OCI-LY3 (cell line): ENCODE measurements around the gene BTBD17.

Source experiments
- H2AFZ ChIP-seq: fragments of 200-600, 300-600 bp; shearing (Covaris generic); 2 replicates; pipeline ENCODE4 v1.6.0; 2014; ENCODE audit warnings: antibody characterized with exemption, low read depth, low read length
- H3K27ac ChIP-seq: fragments of 200-600, 300-600 bp; sonication (generic); 2 replicates; pipeline ENCODE4 v1.5.1; 2014; ENCODE audit warnings: mild to moderate bottlenecking, low read length, moderate library complexity, mixed read lengths
- H3K27me3 ChIP-seq: fragments of 200-600, 300-600 bp; sonication (generic); 2 replicates; pipeline ENCODE4 v1.6.1; 2014; ENCODE audit warnings: low read depth, low read length, mixed read lengths
- H3K36me3 ChIP-seq: fragments of 200-600, 300-600 bp; sonication (generic); replicated peaks from 2 replicates; pipeline ENCODE3; 2014; ENCODE audit warnings: low read depth, low read length, mixed read lengths
- H3K4me1 ChIP-seq: fragments of 300-600, 200-600 bp; sonication (generic); 2 replicates; pipeline ENCODE4 v1.6.1; 2014; ENCODE audit warnings: low read length, mixed read lengths
- H3K4me2 ChIP-seq: fragments of 200-600, 300-600 bp; sonication (generic); 2 replicates; pipeline ENCODE4 v1.6.1; 2014; ENCODE audit warnings: low read length, mixed read lengths
- H3K4me3 ChIP-seq: fragments of 300-600, 200-600 bp; sonication (generic); 2 replicates; pipeline ENCODE4 v1.5.1; 2014; ENCODE audit warnings: antibody characterized with exemption, mild to moderate bottlenecking, low read length, moderate library complexity
- H3K79me2 ChIP-seq: fragments of 300-600, 200-600 bp; shearing (Covaris generic); 2 replicates; pipeline ENCODE4 v1.6.1; 2014; ENCODE audit warnings: mild to moderate bottlenecking, low read length, mixed read lengths
- H3K9ac ChIP-seq: fragments of 300-600, 200-600 bp; shearing (Covaris generic); 2 replicates; pipeline ENCODE4 v1.6.0; 2014; ENCODE audit warnings: mild to moderate bottlenecking, low read length, moderate library complexity
- H3K9me3 ChIP-seq: fragments of 200-600, 300-600 bp; shearing (Covaris generic); 2 replicates; pipeline ENCODE4 v1.6.1; 2014; ENCODE audit warnings: low read length, mixed read lengths; ENCODE audit not compliant: insufficient read depth
- H4K20me1 ChIP-seq: fragments of 200-600, 300-600 bp; sonication (generic); 2 replicates; pipeline ENCODE4 v1.6.1; 2016; ENCODE audit warnings: low read length, mixed read lengths; ENCODE audit not compliant: insufficient read depth
- EZH2phosphoT487 ChIP-seq: fragments of 200-600 bp; shearing (Covaris generic); IDR thresholded peaks from 2 replicates; pipeline ENCODE4 v1.6.1; 2018; ENCODE audit warnings: antibody characterized with exemption, mixed run types, low read depth
- TF ChIP-seq, protein P1 (sequence below): fragments of 200-600, 300-600 bp; sonication (generic); IDR thresholded peaks from 2 replicates; pipeline ENCODE4 v1.5.1; 2014; ENCODE audit warnings: antibody characterized with exemption, low read length, low read depth

The BTBD17 gene, protein sequence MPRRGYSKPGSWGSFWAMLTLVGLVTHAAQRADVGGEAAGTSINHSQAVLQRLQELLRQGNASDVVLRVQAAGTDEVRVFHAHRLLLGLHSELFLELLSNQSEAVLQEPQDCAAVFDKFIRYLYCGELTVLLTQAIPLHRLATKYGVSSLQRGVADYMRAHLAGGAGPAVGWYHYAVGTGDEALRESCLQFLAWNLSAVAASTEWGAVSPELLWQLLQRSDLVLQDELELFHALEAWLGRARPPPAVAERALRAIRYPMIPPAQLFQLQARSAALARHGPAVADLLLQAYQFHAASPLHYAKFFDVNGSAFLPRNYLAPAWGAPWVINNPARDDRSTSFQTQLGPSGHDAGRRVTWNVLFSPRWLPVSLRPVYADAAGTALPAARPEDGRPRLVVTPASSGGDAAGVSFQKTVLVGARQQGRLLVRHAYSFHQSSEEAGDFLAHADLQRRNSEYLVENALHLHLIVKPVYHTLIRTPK

DNA sequence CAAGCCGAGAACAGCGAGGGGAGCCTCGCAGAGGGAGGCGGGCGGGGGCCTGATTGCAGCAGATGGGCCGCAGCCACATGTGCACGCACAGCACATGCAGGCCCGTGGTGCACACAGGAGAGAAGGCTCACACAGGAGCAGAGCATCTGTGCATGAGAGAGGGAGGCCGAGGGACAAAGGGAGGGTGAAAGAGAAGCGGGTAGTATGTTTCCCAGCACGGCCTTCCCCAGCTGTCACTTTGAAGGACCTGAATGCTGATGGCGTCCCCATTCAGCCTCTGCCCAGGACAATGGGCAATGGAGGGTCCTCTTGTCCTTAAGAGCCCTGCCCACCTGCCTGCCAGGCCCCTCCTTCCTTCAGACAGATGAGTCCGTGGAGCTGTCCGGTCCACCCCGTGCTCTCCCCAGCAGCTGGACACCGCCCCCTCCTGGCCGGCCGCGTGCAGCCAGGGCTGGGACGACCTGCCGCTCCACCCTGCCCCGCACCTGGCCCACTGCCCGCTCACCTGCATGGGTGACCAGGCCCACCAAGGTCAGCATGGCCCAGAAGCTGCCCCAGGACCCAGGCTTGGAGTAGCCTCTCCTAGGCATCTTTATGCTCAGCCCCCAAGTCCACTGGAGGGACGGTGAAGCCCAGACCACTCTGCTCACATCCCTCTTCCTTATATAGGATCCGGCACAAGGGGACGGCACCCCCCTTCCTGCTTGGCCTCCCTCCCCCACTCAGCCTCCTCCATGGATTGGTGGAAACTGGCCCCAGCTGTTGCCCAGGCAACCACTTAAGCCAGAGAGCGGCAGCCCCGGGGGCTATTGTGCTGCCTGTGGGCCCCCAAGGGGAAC lies at the start of gene BTBD17:
TSS of gene BTBD17 (minus strand) at position 639 of the 839 bp plus-strand sequence. CDS start at position 590, 49 bp downstream.
- Histone ChIP-seq H3K4me2 (no peak within 1 kb of the TSS), H3K4me3 (no peak within 1 kb of the TSS), H2AFZ (no peak within 1 kb of the TSS), H3K9ac (no peak within 1 kb of the TSS), H3K79me2 (no peaks in the 10 kb centered on the region), H3K27ac (no peak within 1 kb of the TSS), H3K4me1 (no peaks in the 10 kb centered on the region), H3K9me3 (no peaks in the 10 kb centered on the region), H3K27me3 (no peaks in the 10 kb centered on the region), H4K20me1 (no peaks in the 10 kb centered on the region), H3K36me3 (no peaks in the 10 kb centered on the region)
- TF ChIP-seq, protein P1, sequence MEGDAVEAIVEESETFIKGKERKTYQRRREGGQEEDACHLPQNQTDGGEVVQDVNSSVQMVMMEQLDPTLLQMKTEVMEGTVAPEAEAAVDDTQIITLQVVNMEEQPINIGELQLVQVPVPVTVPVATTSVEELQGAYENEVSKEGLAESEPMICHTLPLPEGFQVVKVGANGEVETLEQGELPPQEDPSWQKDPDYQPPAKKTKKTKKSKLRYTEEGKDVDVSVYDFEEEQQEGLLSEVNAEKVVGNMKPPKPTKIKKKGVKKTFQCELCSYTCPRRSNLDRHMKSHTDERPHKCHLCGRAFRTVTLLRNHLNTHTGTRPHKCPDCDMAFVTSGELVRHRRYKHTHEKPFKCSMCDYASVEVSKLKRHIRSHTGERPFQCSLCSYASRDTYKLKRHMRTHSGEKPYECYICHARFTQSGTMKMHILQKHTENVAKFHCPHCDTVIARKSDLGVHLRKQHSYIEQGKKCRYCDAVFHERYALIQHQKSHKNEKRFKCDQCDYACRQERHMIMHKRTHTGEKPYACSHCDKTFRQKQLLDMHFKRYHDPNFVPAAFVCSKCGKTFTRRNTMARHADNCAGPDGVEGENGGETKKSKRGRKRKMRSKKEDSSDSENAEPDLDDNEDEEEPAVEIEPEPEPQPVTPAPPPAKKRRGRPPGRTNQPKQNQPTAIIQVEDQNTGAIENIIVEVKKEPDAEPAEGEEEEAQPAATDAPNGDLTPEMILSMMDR: peak; percentile 30
- TF ChIP-seq EZH2phosphoT487: no peak

DNA sequence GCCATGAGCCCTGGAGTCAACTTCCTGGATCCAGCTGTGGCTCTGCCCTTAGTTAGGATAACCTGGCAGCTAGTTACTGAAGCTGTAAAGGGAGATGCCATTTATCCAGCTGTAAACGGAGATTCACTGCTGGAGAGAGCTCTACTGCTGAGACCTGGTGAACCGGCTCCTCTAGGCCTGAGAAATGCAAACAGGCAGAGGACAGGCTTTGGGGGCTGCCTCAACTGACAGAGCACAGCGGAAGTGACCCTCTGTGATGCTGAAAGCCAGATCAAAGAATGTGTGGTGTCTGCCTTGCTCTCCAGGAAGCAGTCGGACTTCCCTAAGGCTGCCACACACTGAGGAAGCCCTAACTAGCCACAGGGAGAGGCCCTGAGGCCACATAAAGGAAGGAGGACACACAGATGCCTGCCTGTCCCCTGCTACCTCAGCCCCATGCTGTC lies 48.4 kb upstream of the BTBD17 start:
- H2AFZ ChIP-seq: no peak overlapping the region
- no peak overlapping the region for H3K4me3 ChIP-seq
- H3K27me3 ChIP-seq: no peaks in the 10 kb centered on the region
- H3K79me2 ChIP-seq: no peaks in the 10 kb centered on the region
- no peak overlapping the region for H3K9ac ChIP-seq
- TF ChIP-seq, protein P1: no peak
- TF ChIP-seq EZH2phosphoT487: no peak
- H4K20me1 ChIP-seq: no peaks in the 10 kb centered on the region
- no peak overlapping the region for H3K27ac ChIP-seq
- peaks cover 11% of the 10 kb centered on the region for H3K4me1 ChIP-seq
- no peaks in the 10 kb centered on the region for H3K9me3 ChIP-seq
- no peak overlapping the region for H3K4me2 ChIP-seq
- H3K36me3 ChIP-seq: no peaks in the 10 kb centered on the region

DNA sequence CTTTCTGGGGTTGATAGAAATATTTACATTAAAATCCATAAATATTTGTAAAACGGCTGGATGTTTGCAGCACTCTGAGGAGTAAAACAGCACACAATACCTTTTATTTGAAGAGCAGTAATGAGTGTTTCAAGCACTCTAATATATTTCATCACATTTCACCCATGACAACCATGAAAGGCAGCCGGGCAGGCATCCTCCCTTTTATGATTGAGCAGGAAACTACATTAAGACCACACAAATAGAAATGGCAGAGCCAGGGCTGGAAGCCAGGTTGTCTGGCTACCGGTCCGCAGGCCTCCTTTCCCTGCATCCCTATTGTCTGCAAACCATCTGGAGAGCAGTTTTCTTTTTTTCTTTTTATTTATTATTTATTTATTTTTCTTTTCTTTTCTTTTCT lies 47.1 kb upstream of the BTBD17 start:
- Histone ChIP-seq H3K9me3 (no peaks in the 10 kb centered on the region), H3K4me2 (no peak overlapping the region), H3K9ac (no peak overlapping the region), H3K4me3 (no peak overlapping the region), H3K27me3 (0 out of 2 replicates have a peak, but pooled peaks cover 3% of the 10 kb centered on the region), H3K79me2 (no peaks in the 10 kb centered on the region), H2AFZ (no peak overlapping the region), H3K27ac (no peak overlapping the region), H3K4me1 (no peaks in the 10 kb centered on the region), H3K36me3 (no peaks in the 10 kb centered on the region), H4K20me1 (no peaks in the 10 kb centered on the region)
- TF ChIP-seq, protein P1: no peak
- no peak for TF ChIP-seq EZH2phosphoT487

DNA sequence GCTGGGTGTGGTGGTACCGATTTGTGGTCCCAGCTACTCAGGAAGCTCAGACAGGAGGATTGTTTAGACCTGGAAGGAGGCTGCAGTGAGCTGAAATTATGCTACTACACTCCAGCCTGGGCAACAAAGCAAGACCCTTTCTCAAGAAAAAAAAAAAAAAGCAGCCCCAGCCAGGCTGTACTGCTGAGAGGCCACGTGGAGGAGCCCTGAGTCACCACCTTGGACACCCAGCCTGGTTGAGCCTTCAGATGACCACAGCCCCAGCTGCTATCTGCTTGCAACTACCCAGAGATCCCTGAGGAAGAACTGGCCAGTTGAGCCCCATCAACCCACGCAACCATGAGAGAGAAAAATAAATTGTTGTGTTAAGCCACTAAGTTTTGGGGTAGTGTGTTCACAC lies 46.6 kb upstream of the BTBD17 start:
- H2AFZ ChIP-seq: no peak overlapping the region
- H3K27me3 ChIP-seq: 0 out of 2 replicates have a peak, but pooled peaks cover 3% of the 10 kb centered on the region
- H3K4me2 ChIP-seq: no peak overlapping the region
- H3K27ac ChIP-seq: no peak overlapping the region
- no peaks in the 10 kb centered on the region for H3K9me3 ChIP-seq
- H3K4me1 ChIP-seq: no peaks in the 10 kb centered on the region
- no peaks in the 10 kb centered on the region for H3K36me3 ChIP-seq
- H3K79me2 ChIP-seq: no peaks in the 10 kb centered on the region
- no peak for TF ChIP-seq EZH2phosphoT487
- TF ChIP-seq, protein P1: no peak
- H3K9ac ChIP-seq: no peak overlapping the region
- no peaks in the 10 kb centered on the region for H4K20me1 ChIP-seq
- no peak overlapping the region for H3K4me3 ChIP-seq
